MV-4-11 (cell line): ENCODE data around the gene KRT86.

Source experiments
- DNase-seq: peaks from one replicate; lab custom pipeline; 2025; lab: John Stamatoyannopoulos, UW

KRT86 gene

DNA sequence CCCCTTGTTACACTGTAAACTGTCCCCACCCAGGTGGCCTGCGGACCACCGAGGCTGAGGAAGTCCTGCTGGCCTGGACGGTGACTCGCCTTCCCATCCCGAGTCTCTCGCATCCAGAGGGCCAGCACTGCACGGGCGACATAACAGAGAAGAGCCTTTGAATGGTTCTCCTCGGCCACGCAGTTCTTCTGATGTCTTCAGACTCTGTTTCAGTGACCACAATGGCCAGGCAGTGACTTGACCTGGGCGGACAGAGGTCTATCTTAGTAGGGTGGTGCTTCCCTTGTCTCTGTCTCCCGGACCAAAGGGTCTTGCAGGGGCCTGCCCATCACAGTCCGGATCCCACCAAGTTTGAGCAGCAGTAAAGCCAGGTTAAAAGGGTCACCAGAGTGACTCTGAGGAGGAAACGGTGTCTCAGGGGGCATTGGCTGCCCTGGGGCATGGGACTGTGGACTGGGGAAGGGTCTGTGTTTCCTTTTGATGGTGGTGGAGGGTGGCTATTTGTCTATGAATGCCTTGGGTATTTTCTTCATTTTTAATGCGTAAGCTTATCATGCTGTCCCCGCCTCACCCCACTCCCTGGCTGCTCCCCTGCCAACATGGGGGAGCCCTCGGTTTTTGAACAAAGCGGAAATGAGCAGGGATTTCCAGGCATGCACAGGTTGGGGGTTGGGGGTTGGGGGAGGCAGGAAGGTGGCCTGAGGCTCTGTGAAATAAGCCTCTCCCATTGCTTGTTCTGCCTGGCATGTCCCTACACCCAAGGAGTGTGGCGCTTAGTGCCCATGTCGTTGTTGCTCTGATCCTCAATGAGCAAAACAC lies 82.5 kb downstream of the KRT86 start:
- DNase-seq = no peak
